Suprapubic skin (tissue), 4 donors: ENCODE results near the gene PLEKHH1.

Experiments
- CTCF ChIP-seq, 2 donors: fragments of 200-600 bp in 1 of 2; fragments of 450-650 bp in 1 of 2; sonication (generic) in 1 of 2; IDR thresholded peaks; one replicate each; pipeline ENCODE4 v1.5.1; 2016 to 2019; ENCODE audit warnings: antibody characterized with exemption in 2 of 2, mild to moderate bottlenecking in 1 of 2, moderate library complexity in 1 of 2
- POLR2A ChIP-seq, 2 donors: fragments of 450-650 bp; IDR thresholded peaks; one replicate each; pipeline ENCODE4 v1.6.1; 2017; ENCODE audit warnings: antibody characterized with exemption in 2 of 2, mild to moderate bottlenecking in 2 of 2, moderate library complexity in 2 of 2
- POLR2AphosphoS5 ChIP-seq, 3 donors: sonication (generic); formaldehyde crosslinking; IDR thresholded peaks; one replicate each; pipeline ENCODE4 v1.6.1; 2017; ENCODE audit warnings: antibody characterized with exemption in 3 of 3

GRCh38 chr14:67582061-67582460 is 49.0 kb downstream of the PLEKHH1 start:
- TF ChIP-seq CTCF (IDR thresholded peaks at IDR 0.05) (no peak), POLR2A (IDR thresholded peaks at IDR 0.05) (no peak), POLR2AphosphoS5 (IDR thresholded peaks at IDR 0.05) (no peak)
